Stimulated activated CD4-positive, alpha-beta T cell treated with anti-CD3 and anti-CD28 coated beads, Interleukin-15, amount 100 ng/mL, for 24 hours (primary cell): ENCODE data around the gene MAPK14.

Source experiments
- DNase-seq: peaks from one replicate; pipeline ENCODE4 v3.0.0-alpha.2; 2020

The MAPK14 gene

DNA sequence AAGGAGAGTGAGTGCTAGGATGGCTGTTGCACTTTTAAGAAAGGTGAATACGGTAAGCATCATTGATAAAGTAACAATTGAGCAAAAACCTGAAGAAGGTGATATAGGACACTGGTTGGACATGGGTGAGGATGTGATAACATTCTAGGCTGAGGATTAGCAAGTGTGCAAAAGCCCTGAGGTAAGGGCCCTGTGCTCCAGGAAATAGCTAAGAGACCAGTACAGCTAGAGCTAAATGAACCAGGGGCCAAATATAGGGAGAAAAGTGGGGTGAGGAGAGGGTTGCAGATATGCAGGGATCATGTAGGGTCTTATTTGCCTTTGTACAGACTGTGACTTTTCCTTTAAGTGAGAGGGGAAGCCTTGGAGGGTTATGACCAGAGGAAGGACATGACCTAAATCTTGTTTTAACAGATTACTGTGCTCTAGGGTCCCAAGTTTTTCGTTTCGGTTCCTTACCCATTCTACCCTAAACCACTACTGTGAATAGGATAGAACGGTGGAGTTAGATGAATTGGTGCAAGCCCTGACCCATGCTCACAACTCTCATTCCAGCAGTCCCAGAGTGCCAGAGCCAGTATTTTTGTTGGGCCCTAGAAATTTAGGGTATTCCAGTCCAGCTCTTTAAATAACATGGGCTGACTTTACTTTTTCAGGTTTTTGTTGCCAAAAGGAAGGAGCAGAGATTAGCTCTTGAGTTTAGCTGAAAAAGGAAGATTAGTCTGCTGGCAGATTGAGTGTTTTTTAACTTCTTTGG, 10.7 kb downstream of the MAPK14 start:
- DNase-seq: no peak

GRCh38 chr6:36039112-36039511, 11.5 kb downstream of the MAPK14 start:
- DNase-seq: no peak

DNA sequence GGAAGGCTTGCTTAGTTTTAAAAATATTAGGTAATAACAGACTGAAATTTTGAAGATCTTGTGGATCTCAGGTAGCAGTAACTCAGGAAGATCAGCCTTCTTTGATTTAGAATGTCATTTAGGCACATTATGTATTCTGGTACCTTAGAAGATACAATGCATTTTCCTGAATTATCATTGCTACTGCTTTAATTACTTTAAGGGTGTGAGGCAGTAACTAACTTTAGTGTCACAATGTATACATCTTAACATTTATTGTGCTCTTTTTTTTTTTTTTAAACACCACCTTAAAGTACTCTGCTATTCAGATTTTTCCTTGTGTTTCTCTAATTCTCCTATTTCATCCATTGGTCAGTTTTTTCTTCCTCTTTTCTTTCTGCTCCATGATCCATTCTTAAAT, 13.3 kb downstream of the MAPK14 start:
- no peak for DNase-seq

DNA sequence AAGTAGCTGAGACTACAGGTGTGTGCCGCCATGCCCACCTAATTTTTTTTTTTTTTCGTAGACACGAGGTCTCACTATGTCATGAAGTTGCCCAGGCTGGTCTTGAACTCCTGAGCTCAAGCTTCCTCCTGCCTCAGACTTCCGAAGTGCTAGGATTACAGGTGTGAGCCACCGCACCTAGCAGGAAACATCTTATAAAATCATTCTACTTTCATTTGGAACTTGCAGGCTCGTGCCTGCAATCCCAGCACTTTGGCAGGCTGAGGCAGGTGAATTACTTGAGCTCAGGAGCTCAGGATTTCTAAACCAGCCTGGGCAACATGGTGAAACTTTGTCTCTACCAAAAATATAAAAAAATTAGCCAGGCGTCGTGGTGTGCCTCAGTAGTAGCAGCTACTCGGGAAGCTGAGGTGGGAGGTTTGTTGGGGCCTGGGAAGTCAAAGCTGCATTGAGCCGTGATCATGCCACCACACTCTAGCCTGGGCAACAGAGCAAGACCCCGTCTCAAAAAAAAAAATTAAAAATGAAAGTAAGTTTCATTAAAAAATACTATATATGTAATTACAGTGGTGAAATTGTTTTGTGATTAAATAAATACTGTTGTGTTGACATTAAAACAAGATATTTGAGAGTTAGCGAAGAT, 15.1 kb downstream of the MAPK14 start:
- DNase-seq: no peak

DNA sequence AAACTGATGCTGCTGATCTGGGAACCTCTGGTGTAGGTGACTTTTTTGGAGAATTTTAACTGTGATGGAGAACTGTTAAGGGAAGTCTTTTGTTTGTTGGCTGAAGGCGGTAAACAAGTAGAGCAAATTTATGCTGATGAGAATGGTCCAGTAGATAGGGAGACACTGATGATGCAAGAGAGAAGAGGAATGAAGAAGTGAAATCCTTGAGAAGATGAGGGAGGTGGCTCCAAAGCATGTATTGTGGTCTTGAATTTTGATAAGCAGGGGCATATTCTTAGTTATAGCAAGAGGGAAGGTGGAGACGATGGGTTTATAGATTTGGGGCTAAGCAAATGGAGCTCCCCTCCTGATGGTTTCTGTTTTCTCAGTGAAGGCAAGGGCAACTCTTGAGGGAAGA, 22.0 kb downstream of the MAPK14 start:
- no peak for DNase-seq

DNA sequence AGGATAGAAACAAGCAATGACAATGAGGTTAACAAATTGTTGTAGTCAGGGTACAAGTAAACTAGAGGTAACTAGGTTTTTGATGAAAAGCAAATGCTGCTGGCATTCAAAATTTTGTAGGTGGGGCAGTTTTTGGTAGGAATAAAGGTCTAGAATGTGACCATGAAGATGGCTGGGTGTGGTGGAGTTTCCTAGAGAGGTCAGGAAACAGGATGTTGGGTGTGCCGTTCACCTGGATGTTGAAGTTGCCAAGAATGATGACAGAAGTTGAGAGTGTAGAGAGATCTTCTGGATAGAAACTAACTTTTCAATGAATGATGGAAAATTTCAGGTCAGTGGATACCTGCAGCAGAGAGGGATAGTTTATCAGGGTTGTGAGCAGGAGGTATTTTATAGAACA, 22.7 kb downstream of the MAPK14 start:
- DNase-seq: no peak

- no peak for DNase-seq
Observed at GRCh38 chr6:36050947-36051710, 23.5 kb downstream of the MAPK14 start.

DNA sequence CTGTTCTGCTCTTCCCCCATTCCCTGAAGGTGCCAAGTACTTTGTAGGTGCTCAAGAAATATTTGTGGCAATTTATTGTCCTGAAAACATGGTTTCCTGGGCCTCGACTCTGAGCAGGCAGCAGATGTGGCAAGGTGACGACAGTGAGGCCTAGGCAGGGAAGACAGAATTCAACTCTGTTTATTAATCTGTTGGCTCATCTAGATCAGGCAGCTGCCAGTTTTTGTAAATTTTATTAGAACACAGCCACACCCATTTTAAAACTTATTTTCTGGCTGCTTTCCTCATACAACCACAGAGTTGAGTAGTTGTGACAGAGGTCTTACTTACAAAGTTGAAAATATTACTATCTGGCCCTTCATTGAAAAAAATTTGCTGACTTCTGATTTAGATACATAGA, 24.5 kb downstream of the MAPK14 start:
- DNase-seq: no peak

DNA sequence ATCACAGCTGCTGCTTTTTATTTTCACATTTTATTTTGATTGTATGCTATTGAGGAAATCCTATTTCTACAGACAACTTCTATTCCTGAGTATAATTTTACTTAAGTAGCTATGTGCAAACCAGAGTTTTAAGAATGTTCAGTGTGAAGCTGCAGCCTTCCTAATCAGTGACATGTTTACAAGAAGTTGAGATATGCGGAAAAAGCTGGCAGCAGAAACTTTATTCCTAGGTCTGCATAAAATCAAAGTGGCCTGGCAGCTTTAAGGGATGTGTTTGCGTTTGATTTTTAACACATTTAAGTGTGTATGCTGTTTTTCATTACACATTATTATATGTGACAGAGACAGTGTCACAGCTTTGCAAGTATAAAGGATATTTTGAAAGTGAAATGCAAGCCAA, 26.3 kb downstream of the MAPK14 start:
- DNase-seq: no peak

DNA sequence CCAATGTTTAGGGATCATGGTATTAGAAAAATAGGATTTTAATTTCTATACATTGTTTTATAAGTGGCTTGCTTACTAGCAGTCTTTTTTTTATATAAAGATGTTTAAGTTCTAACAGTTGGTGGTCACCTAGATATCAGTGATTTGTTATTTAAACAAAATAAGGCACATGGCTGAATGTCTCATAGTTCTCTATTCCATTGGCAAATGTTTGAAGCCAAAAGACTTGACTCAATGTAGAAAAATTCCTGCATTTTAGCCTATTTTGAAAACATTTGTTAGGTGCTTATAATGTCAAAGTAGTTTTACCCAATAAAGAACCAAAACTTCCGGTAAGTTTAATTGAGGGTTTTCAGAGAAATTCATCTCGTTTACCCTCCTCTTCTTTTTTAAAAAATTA, 26.8 kb downstream of the MAPK14 start:
- no peak for DNase-seq

DNA sequence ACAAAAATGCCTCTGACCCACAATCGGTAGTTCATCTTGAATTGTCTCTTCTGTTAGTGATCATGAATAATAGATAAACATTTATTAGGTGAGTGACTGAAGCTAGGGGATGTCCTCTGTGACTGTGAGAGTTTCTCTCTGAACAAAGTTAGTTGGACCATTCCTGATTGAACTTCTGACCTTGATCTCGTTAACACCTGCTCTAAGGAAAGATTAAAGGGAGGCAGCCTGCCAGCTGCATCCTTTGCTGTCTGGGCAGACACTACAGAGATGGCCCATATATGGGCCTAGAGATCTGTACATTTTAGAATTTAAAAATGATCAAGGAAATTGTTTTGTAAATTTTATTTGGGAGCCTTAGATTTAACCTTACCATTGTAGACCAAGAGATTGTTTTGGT, 27.3 kb downstream of the MAPK14 start:
- DNase-seq: no peak

DNA sequence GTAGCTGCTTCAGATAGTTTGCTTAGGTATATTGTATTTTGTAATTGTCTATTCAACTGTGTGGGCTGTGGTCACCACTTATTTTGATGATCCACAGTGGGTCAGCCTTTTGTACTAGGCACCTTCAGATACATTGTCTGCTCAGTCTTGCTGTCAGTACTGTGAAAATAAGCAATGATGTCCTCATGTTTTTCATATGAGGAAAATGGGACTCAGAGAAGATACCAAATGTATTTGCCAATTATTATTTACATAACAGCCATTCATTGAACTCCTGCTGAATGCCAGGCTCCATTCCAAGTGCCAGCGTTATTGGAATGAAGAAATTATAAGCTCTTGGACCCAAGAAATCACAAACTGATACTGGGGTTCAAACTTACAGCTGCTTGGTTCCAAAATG, 28.6 kb downstream of the MAPK14 start:
- DNase-seq: no peak

DNA sequence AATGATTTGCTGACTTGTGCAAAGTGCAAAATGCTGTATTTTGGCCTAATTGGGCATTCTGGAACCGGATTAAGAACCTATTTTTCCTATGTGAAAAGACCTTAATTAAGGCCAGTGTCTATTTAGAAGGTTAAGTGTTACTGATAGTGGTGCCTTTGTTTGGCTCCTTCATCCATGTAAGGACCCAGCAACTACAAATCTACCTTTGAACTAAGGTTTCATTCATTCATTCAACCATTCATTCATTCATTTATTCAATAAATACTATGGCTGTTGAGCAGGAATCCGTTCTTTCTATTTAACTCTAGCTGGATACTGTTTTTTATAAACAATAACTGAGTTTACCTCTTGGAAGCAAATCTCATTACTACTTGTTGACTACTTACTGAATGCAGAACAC, 33.6 kb downstream of the MAPK14 start:
- DNase-seq: no peak

- DNase-seq: no peak
Observed at GRCh38 chr6:36062247-36062646, 34.6 kb downstream of the MAPK14 start.

DNA sequence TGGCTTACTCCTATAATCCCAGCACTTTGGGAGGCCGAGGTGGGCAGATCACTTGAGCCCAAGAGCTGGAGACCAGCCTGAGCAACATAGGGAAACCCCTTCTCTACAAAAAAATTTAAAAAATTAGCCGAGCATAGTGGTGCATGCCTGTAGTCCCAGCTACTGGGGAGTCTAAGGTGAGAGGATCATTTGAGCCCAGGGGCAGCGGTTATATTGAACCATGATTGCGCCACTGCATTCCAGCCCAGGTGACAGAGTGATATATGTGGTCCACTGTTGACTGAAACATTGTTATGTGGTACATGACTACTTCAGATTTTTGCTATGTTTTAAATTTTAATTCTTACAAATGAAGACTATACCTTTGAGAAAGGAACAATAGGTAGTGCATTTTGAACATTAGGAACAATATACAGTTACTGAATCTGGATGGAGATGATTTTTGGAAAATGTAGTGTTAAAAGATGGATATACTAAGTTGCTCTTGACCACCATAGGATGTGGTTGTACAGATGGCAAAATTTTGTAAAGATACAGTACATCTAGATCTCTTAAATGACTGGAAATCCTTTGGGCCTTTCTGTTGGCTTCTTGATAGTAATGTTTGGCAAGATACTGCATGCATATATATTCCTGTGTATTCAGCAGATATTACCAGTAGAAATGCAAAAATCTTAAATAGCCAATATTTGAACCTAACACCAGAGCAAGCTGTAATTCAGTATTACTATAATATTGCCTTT, 35.9 kb downstream of the MAPK14 start:
- DNase-seq: no peak

DNA sequence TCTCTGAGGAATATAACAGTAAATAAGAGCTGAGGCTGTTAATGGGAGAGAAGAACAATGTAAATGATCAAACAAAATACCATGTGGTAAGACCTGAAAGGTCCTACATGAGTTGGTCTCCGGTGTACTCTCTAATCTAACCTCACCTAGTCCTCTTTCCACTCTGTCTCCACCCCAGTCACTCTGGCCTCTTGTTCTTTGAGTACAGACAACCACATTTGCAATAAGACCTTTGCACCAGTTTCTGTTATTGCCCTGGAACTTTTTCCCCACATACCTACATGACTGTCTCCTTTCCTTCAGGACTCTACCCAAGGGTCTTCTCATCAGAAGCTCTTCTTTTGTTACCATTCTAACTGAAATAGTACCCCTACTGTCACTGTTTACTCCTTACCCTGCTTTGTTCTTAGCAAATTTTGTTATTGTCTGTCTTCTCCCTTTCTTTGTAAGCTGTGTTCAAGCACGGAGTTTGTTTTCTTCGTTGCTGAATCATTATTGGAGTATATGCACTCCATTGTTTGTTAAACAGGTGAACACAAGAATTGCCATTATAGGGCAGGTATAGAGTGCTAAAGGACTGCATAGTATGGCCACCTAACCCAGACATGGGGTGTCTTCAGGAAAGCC, 37.3 kb downstream of the MAPK14 start:
- no peak for DNase-seq

DNA sequence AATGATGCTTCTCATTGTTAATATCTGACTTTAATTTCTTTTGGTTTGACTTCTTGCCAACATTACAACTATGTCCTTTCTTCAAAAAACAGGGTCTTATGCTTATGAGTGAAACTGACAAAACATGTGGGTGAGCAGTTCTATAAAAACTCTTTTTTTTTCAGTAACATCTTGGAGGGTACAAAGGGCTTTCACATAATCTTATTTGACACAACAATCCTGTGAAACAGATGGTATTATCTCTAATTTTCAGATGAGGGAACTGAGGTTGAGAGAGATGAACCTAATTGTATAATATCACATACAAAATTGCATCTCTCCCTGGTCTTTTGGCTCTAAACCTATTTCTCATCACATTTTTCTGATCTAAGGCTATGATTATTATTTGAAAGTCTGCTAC, 38.3 kb downstream of the MAPK14 start:
- DNase-seq: no peak

- no peak for DNase-seq
Observed at GRCh38 chr6:36066817-36067216, 39.2 kb downstream of the MAPK14 start.

DNA sequence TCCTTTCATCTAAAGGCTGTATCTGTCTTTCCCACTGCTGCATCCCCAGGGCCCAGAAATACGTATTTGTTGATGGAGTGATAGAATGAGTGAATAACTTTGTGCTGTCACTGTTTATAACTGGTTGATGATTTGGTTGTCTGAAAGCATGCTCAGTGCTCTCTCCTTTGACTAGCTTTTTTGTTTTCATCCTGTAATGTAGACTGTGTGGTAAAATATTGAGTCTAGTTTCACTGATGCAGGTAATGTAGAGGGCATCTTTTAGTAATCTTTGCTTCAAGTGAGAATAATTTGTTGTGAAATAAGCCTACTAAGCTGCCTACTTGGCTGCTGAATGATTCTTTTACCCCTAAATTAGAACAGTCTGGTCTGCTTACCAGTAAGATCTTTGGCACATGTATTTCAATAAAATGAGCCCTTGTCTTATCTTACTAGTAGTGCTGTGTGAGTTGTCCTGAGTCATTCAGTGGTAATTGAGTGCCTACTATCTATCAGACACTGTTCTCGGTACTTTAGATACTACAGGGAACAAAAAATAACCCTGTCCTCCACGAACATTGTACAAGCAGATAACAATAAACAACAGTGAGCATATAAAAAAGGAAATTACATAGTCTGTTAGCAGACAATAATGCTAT, 39.9 kb downstream of the MAPK14 start:
- DNase-seq: no peak

GRCh38 chr6:36068012-36068392, 40.4 kb downstream of the MAPK14 start:
- DNase-seq: no peak

GRCh38 chr6:36068586-36068985, 41.0 kb downstream of the MAPK14 start:
- no peak for DNase-seq

- DNase-seq: no peak
Observed at GRCh38 chr6:36069573-36069972, 42.0 kb downstream of the MAPK14 start.
